HEK293 (cell line): ENCODE results near the gene CRTC1.

Experiments
- CTCF ChIA-PET: fragments of 350-600 bp; formaldehyde crosslinking; extraction: SDS; loops from one replicate; lab custom pipeline; 2021; ENCODE audit warnings: antibody characterized with exemption; lab: Yijun Ruan, JAX
- POLR2A ChIA-PET: fragments of 300-600 bp; formaldehyde crosslinking; extraction: SDS; loops from one replicate; lab custom pipeline; 2020; ENCODE audit warnings: antibody characterized with exemption, inconsistent platforms; lab: Yijun Ruan, JAX
- H3K27ac ChIP-seq: fragments of 200-500 bp; sonication (Bioruptor generic); 2 replicates; pipeline ENCODE4 v1.5.1; 2014; ENCODE audit warnings: low read depth, low read length, control low read depth, inconsistent platforms; ENCODE audit errors: extremely low read depth
- H3K36me3 ChIP-seq, 2 experiments: fragments of 200-500 bp in 1 of 2; sonication (Bioruptor generic) in 1 of 2; 1 replicate in 1 of 2; 2 replicates in 1 of 2; pipeline ENCODE4 v1.5.1; 2014 to 2017; ENCODE audit warnings: inconsistent platforms in 2 of 2, low read length in 2 of 2; ENCODE audit not compliant: control insufficient read depth in 2 of 2, insufficient read depth in 1 of 2
- H3K4me1 ChIP-seq: fragments of 200-500 bp; sonication (Bioruptor generic); 2 replicates; pipeline ENCODE4 v1.5.1; 2014; ENCODE audit warnings: mild to moderate bottlenecking, low read length, inconsistent platforms; ENCODE audit not compliant: control insufficient read depth, insufficient read depth
- H3K4me3 ChIP-seq: 2 replicates; pipeline ENCODE4 v1.5.1; 2011; ENCODE audit warnings: low read depth, mild to moderate bottlenecking, control low read depth, low read length, moderate library complexity
- H3K9me3 ChIP-seq: fragments of 200-500 bp; sonication (Bioruptor generic); 2 replicates; pipeline ENCODE4 v1.5.1; 2014; ENCODE audit warnings: low read depth, low read length, inconsistent platforms; ENCODE audit not compliant: control insufficient read depth, insufficient read depth
- EGR2 ChIP-seq: fragments of 450-650 bp; formaldehyde crosslinking; IDR thresholded peaks from 2 replicates; pipeline ENCODE4 v1.5.1; 2016; ENCODE audit warnings: low read depth, missing biosample characterization, missing genetic modification characterization
- GFI1B ChIP-seq: fragments of 450-650 bp; formaldehyde crosslinking; IDR thresholded peaks from 2 replicates; pipeline ENCODE4 v1.5.1; 2016; ENCODE audit warnings: missing biosample characterization, missing genetic modification characterization
- KLF1 ChIP-seq: fragments of 450-650 bp; formaldehyde crosslinking; IDR thresholded peaks from 2 replicates; pipeline ENCODE4 v1.5.1; 2016; ENCODE audit warnings: missing biosample characterization, missing genetic modification characterization
- ZFHX2 ChIP-seq: fragments of 450-650 bp; formaldehyde crosslinking; conservative IDR thresholded peaks from 2 replicates; pipeline ENCODE4 v1.5.1; 2016; ENCODE audit warnings: missing biosample characterization, missing genetic modification characterization
- ZNF121 ChIP-seq: fragments of 450-650 bp; formaldehyde crosslinking; IDR thresholded peaks from 2 replicates; pipeline ENCODE4 v1.5.1; 2016; ENCODE audit warnings: missing biosample characterization, missing genetic modification characterization
- ZNF138 ChIP-seq: fragments of 450-650 bp; formaldehyde crosslinking; IDR thresholded peaks from 2 replicates; pipeline ENCODE4 v1.5.1; 2016; ENCODE audit warnings: missing biosample characterization, missing genetic modification characterization, borderline replicate concordance
- ZNF23 ChIP-seq: fragments of 450-650 bp; formaldehyde crosslinking; IDR thresholded peaks from 2 replicates; pipeline ENCODE4 v1.5.1; 2016; ENCODE audit warnings: missing biosample characterization, missing genetic modification characterization, borderline replicate concordance
- ZNF366 ChIP-seq: fragments of 450-650 bp; formaldehyde crosslinking; conservative IDR thresholded peaks from 2 replicates; pipeline ENCODE4 v1.5.1; 2016; ENCODE audit warnings: missing biosample characterization, missing genetic modification characterization
- ZNF391 ChIP-seq: fragments of 450-650 bp; formaldehyde crosslinking; IDR thresholded peaks from 2 replicates; pipeline ENCODE4 v1.5.1; 2016; ENCODE audit warnings: low read depth, missing biosample characterization, missing genetic modification characterization, borderline replicate concordance
- ZNF48 ChIP-seq: fragments of 450-650 bp; formaldehyde crosslinking; IDR thresholded peaks from 2 replicates; pipeline ENCODE4 v1.5.1; 2016; ENCODE audit warnings: missing biosample characterization, missing genetic modification characterization
- ZNF518A ChIP-seq: fragments of 450-650 bp; formaldehyde crosslinking; conservative IDR thresholded peaks from 2 replicates; pipeline ENCODE4 v1.5.1; 2016; ENCODE audit warnings: low read depth, missing biosample characterization, missing genetic modification characterization
- ZNF777 ChIP-seq: fragments of 450-650 bp; formaldehyde crosslinking; IDR thresholded peaks from 2 replicates; pipeline ENCODE4 v1.5.1; 2017; ENCODE audit warnings: missing biosample characterization, missing genetic modification characterization, borderline replicate concordance
- TF ChIP-seq, protein P1 (sequence below): fragments of 450-650 bp; formaldehyde crosslinking; IDR thresholded peaks from 2 replicates; pipeline ENCODE4 v1.5.1; 2016; ENCODE audit warnings: missing biosample characterization, missing genetic modification characterization, low read depth
- TF ChIP-seq, protein P2 (sequence below): fragments of 450-650 bp; formaldehyde crosslinking; IDR thresholded peaks from 2 replicates; pipeline ENCODE4 v1.5.1; 2016; ENCODE audit warnings: missing biosample characterization, missing genetic modification characterization
- TF ChIP-seq, protein P3 (sequence below): fragments of 450-650 bp; formaldehyde crosslinking; IDR thresholded peaks from 2 replicates; pipeline ENCODE4 v1.5.1; 2016; ENCODE audit warnings: missing biosample characterization, missing genetic modification characterization
- TF ChIP-seq, protein P4 (sequence below): fragments of 450-650 bp; formaldehyde crosslinking; IDR thresholded peaks from 2 replicates; pipeline ENCODE4 v1.5.1; 2016; ENCODE audit warnings: missing biosample characterization, missing genetic modification characterization

Gene CRTC1

GRCh38 chr19:18768046-18768771 lies 84.7 kb downstream of the CRTC1 start (continued):
- TF ChIP-seq ZNF518A (tag by site-specific recombination) (no peak), ZNF366 (tag by site-specific recombination) (no peak), ZNF138 (tag by site-specific recombination) (no peak)
- TF ChIP-seq, protein P1, sequence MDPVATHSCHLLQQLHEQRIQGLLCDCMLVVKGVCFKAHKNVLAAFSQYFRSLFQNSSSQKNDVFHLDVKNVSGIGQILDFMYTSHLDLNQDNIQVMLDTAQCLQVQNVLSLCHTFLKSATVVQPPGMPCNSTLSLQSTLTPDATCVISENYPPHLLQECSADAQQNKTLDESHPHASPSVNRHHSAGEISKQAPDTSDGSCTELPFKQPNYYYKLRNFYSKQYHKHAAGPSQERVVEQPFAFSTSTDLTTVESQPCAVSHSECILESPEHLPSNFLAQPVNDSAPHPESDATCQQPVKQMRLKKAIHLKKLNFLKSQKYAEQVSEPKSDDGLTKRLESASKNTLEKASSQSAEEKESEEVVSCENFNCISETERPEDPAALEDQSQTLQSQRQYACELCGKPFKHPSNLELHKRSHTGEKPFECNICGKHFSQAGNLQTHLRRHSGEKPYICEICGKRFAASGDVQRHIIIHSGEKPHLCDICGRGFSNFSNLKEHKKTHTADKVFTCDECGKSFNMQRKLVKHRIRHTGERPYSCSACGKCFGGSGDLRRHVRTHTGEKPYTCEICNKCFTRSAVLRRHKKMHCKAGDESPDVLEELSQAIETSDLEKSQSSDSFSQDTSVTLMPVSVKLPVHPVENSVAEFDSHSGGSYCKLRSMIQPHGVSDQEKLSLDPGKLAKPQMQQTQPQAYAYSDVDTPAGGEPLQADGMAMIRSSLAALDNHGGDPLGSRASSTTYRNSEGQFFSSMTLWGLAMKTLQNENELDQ: no peak

GRCh38 chr19:18768997-18769891 lies 85.8 kb downstream of the CRTC1 start:
- CTCF ChIA-PET: interaction anchor here (0.6 to 0.9 kb wide), 2 partner anchors 97 to 98 kb away, joined by 3 to 5 read pairs; no protein-coding TSS in a partner anchor
- POLR2A ChIA-PET: interaction anchor here (0.5 to 0.6 kb wide), 2 partner anchors 27 to 98 kb away, joined by 4 to 6 read pairs; no protein-coding TSS in a partner anchor
- no peaks in the 10 kb centered on the region for H3K4me1 ChIP-seq

More at GRCh38 chr19:18768997-18769891, 85.8 kb downstream of the CRTC1 start:
- H3K36me3 ChIP-seq: no peaks in the 10 kb centered on the region; a peak in 1 of 3 replicates
- TF ChIP-seq GFI1B (tag by site-specific recombination) (no peak), ZNF777 (tag by site-specific recombination) (no peak), ZFHX2 (tag by site-specific recombination) (peak; percentile 14; the same call in 1 of the 2 replicates), EGR2 (tag by site-specific recombination) (peak; percentile 19; the same call in 1 of the 2 replicates), KLF1 (peak; percentile 27; the same call in 1 of the 2 replicates), ZNF48 (tag by site-specific recombination) (no peak), ZNF23 (no peak), ZNF121 (no peak), ZNF391 (no peak)
- TF ChIP-seq, protein P1: no peak
- TF ChIP-seq, protein P2, sequence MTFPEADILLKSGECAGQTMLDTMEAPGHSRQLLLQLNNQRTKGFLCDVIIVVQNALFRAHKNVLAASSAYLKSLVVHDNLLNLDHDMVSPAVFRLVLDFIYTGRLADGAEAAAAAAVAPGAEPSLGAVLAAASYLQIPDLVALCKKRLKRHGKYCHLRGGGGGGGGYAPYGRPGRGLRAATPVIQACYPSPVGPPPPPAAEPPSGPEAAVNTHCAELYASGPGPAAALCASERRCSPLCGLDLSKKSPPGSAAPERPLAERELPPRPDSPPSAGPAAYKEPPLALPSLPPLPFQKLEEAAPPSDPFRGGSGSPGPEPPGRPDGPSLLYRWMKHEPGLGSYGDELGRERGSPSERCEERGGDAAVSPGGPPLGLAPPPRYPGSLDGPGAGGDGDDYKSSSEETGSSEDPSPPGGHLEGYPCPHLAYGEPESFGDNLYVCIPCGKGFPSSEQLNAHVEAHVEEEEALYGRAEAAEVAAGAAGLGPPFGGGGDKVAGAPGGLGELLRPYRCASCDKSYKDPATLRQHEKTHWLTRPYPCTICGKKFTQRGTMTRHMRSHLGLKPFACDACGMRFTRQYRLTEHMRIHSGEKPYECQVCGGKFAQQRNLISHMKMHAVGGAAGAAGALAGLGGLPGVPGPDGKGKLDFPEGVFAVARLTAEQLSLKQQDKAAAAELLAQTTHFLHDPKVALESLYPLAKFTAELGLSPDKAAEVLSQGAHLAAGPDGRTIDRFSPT (tag by site-specific recombination): no peak
- TF ChIP-seq, protein P3, sequence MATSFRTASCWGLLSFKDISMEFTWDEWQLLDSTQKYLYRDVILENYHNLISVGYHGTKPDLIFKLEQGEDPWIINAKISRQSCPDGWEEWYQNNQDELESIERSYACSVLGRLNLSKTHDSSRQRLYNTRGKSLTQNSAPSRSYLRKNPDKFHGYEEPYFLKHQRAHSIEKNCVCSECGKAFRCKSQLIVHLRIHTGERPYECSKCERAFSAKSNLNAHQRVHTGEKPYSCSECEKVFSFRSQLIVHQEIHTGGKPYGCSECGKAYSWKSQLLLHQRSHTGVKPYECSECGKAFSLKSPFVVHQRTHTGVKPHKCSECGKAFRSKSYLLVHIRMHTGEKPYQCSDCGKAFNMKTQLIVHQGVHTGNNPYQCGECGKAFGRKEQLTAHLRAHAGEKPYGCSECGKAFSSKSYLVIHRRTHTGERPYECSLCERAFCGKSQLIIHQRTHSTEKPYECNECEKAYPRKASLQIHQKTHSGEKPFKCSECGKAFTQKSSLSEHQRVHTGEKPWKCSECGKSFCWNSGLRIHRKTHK (tag by site-specific recombination): no peak
- TF ChIP-seq, protein P4, sequence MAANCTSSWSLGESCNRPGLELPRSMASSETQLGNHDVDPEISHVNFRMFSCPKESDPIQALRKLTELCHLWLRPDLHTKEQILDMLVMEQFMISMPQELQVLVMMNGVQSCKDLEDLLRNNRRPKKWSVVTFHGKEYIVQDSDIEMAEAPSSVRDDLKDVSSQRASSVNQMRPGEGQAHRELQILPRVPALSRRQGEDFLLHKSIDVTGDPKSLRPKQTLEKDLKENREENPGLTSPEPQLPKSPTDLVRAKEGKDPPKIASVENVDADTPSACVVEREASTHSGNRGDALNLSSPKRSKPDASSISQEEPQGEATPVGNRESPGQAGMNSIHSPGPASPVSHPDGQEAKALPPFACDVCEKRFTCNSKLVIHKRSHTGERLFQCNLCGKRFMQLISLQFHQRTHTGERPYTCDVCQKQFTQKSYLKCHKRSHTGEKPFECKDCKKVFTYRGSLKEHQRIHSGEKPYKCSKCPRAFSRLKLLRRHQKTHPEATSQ (tag by site-specific recombination): no peak
- TF ChIP-seq, all 188 proteins: peak for 3
- H3K27ac ChIP-seq: no peak overlapping the region
- H3K9me3 ChIP-seq: no peaks in the 10 kb centered on the region
- H3K4me3 ChIP-seq: no peak overlapping the region
